ACC112 (cell line): ENCODE measurements around the gene SMARCC1.

Experiments used
- H2AFZ ChIP-seq: fragments of 200-600 bp; sonication (generic); one replicate; pipeline ENCODE4 v1.6.0; 2017; ENCODE audit warnings: antibody characterized with exemption, low read length; ENCODE audit not compliant: unreplicated experiment
- H3K27ac ChIP-seq: fragments of 200-600 bp; sonication (generic); 2 replicates; pipeline ENCODE4 v1.5.1; 2014; ENCODE audit warnings: low read depth, mild to moderate bottlenecking, antibody characterized with exemption, low read length, moderate library complexity
- H3K27me3 ChIP-seq: fragments of 200-600 bp; sonication (generic); 2 replicates; pipeline ENCODE4 v1.6.1; 2014; ENCODE audit warnings: mild to moderate bottlenecking, antibody characterized with exemption, low read length, moderate library complexity, mixed read lengths; ENCODE audit not compliant: insufficient read depth
- H3K36me3 ChIP-seq: fragments of 200-600 bp; sonication (generic); 2 replicates; pipeline ENCODE4 v1.6.1; 2016; ENCODE audit warnings: mild to moderate bottlenecking, antibody characterized with exemption, low read length, moderate library complexity, mixed read lengths; ENCODE audit not compliant: insufficient read depth
- H3K4me1 ChIP-seq: fragments of 200-600 bp; sonication (generic); one replicate; pipeline ENCODE4 v1.6.1; 2016; ENCODE audit warnings: low read length, mixed read lengths; ENCODE audit not compliant: insufficient read depth, unreplicated experiment, control insufficient read depth
- H3K4me3 ChIP-seq: fragments of 200-600 bp; sonication (generic); 2 replicates; pipeline ENCODE4 v1.5.1; 2014; ENCODE audit warnings: mild to moderate bottlenecking, low read depth, low read length
- H3K79me2 ChIP-seq: fragments of 200-600 bp; sonication (generic); one replicate; pipeline ENCODE4 v1.6.0; 2016; ENCODE audit warnings: low read length; ENCODE audit not compliant: control insufficient read depth, unreplicated experiment, insufficient read depth

SMARCC1 gene

DNA sequence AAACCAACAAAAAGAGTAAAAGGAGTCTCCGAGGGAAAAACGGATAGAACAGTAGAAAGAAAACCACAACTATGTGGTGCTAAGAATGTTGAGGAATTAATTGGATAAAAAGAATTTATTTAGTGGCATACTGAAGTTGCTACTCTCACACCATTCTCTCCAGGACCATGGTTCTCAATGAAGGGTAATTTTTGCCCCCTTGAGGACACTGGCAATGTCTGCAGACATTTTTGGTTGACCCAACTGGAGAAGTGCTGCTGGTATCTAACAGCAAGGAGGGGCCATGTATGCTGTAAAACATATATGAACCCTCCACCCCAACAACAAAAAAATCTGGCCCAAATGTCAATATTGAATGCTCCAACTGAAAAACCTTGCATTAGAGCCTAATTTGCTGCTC is 117.2 kb downstream of the SMARCC1 start:
- Histone ChIP-seq H3K36me3 (peaks cover 4% of the 10 kb centered on the region), H3K4me3 (no peak overlapping the region)

DNA sequence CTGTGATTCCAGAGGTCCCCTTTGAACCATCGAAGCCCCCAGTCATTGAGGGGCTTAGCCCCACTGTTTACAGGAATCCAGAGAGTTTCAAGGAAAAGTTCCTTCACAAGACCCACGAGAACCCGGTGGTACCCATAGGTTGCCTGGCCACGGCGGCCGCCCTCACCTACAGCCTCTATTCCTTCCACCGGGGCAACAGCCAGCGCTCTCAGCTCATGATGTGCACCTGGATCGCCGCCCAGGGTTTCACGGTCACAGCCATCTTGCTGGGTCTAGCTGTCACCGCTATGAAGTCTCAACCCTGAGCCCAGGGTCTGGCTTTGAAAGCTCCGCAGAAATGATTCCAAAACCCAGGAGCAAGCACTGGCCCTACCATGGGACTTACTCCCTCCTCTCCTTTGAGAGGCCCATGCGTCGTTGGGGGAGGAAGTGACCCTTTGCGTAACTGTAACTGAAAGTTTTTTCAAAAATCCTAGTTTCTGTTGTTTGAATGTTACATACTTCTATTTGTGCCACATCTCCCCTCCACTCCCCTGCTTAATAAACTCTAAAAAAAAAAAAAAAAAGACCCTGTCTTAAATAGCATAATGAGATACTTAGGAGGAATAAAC is 118.0 kb downstream of the SMARCC1 start:
- no peaks in the 10 kb centered on the region for H3K27me3 ChIP-seq
- H3K36me3 ChIP-seq = peaks cover 8% of the 10 kb centered on the region
- no peak overlapping the region for H3K4me3 ChIP-seq
- no peak overlapping the region for H3K27ac ChIP-seq
- H2AFZ ChIP-seq = no peak overlapping the region
- H3K79me2 ChIP-seq = peaks cover 5% of the 10 kb centered on the region
- peaks cover 11% of the 10 kb centered on the region for H3K4me1 ChIP-seq

More for the DNA sequence above, 117.2 kb downstream of the SMARCC1 start:
- Histone ChIP-seq H3K4me1 (peaks cover 19% of the 10 kb centered on the region), H2AFZ (no peak overlapping the region), H3K27ac (no peak overlapping the region), H3K79me2 (peaks cover under 1% of the 10 kb centered on the region), H3K27me3 (no peaks in the 10 kb centered on the region)

DNA sequence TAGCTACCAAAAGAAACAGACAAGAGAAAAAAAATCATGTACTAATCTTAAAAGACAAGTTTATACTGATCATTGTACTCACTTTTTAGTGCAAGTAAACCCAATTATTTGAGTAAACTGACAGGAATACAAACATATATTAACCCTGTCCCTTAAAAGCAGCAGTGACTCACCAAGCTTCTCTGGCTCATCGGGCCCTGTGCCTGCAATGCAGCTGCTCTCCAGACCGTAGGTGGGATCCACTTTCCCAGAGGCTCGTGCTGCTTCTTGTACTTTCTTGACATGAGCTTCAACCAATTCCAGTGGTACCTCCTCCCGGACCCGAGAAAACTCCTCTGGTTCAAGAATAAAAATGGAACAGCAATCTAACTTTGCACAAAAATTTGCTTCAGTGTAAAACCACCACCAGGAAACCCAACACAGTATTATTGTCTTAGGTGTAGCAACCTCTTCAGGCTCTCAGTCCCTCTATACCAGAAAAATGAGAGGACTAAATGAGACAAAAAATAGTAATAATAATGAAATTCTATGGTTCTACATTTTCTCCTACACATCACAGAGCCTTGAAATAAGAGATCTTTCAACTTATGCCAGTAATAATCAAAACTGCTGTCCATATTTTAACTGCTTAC is 120.5 kb downstream of the SMARCC1 start:
- H3K36me3 ChIP-seq = peaks cover 26% of the 10 kb centered on the region
- H3K4me1 ChIP-seq = peaks cover 11% of the 10 kb centered on the region
- H2AFZ ChIP-seq = no peak overlapping the region
- H3K4me3 ChIP-seq = no peak overlapping the region
- no peaks in the 10 kb centered on the region for H3K27me3 ChIP-seq
- H3K27ac ChIP-seq = no peak overlapping the region
- peaks cover 14% of the 10 kb centered on the region for H3K79me2 ChIP-seq

DNA sequence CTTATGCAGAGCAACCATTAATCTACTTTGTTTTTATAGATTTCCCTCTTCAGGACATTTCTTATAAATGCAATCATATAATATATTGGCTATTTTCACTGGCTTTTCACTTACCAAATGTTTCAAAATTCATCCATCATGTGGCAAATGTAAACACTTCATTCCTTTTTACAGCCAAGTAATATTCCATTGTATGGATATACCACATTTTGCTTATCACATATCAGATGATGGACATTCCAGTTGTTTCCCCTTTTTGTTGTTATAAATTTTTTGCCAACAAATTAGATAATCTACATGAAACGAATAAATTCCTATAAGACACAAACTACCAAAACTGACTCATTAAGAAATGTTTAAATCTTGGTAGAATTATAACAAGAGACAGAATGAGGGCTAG is 123.2 kb downstream of the SMARCC1 start:
- Histone ChIP-seq H3K4me1 (peaks cover 11% of the 10 kb centered on the region), H3K27me3 (no peaks in the 10 kb centered on the region), H3K36me3 (peaks cover 26% of the 10 kb centered on the region), H3K79me2 (peaks cover 16% of the 10 kb centered on the region), H2AFZ (no peak overlapping the region), H3K4me3 (no peak overlapping the region), H3K27ac (no peak overlapping the region)

GRCh38 chr3:47652142-47652541 is 129.6 kb downstream of the SMARCC1 start:
- H3K36me3 ChIP-seq = peaks cover 2% of the 10 kb centered on the region
- H3K4me1 ChIP-seq = no peaks in the 10 kb centered on the region
- H2AFZ ChIP-seq = no peak overlapping the region
- no peak overlapping the region for H3K27ac ChIP-seq
- peaks cover 2% of the 10 kb centered on the region for H3K79me2 ChIP-seq
- H3K4me3 ChIP-seq = no peak overlapping the region
- no peaks in the 10 kb centered on the region for H3K27me3 ChIP-seq

GRCh38 chr3:47650294-47650693 is 131.4 kb downstream of the SMARCC1 start:
- no peaks in the 10 kb centered on the region; the same call in 1 of the 2 replicates for H3K36me3 ChIP-seq
- H2AFZ ChIP-seq = no peak overlapping the region
- no peak overlapping the region for H3K27ac ChIP-seq
- H3K4me1 ChIP-seq = no peaks in the 10 kb centered on the region
- no peak overlapping the region for H3K4me3 ChIP-seq
- H3K79me2 ChIP-seq = peaks cover 2% of the 10 kb centered on the region
- H3K27me3 ChIP-seq = no peaks in the 10 kb centered on the region

DNA sequence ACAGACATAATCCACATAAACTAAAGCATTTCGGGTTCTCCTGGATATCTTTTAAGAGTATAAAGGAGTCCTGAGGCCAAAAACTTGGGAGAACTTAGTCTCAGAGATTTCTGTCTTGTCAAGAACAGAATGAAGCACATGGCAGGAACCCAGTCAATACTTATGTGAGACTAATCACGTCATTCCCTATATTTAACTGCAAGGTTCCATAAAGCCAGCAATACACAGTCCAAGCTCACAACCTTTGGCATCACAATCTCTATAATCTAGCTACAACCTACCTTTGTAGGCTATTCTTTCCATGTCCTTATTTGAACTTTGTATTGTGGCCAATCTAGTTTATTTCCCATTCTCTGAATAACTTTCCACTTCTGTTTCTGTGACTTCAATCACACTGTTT is 134.1 kb downstream of the SMARCC1 start:
- H3K36me3 ChIP-seq = no peaks in the 10 kb centered on the region; the same call in none of the 2 replicates
- H3K4me1 ChIP-seq = no peaks in the 10 kb centered on the region
- no peaks in the 10 kb centered on the region for H3K79me2 ChIP-seq
- H3K4me3 ChIP-seq = no peak overlapping the region
- no peak overlapping the region for H2AFZ ChIP-seq
- H3K27me3 ChIP-seq = no peaks in the 10 kb centered on the region
- H3K27ac ChIP-seq = no peak overlapping the region

DNA sequence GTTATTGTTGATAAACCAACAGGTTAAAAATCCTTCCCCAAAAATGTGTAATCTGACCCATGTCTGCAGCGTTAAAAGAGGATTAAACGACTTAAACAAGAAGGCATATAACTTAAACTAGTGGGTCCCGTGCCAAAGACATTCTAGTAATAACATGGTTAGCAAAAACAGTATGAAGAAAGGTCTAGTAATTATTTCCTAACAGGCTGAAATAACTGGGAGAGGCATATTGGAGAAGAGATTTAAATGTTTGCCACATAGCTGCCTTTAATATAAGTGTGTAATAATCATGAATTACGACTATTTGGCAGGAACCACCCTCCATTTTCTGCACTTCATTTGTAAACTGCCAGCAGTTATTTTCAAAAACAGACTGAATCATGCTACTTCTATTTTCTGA is 135.3 kb downstream of the SMARCC1 start:
- Histone ChIP-seq H2AFZ (no peak overlapping the region), H3K36me3 (no peaks in the 10 kb centered on the region; the same call in none of the 2 replicates), H3K4me3 (no peak overlapping the region), H3K27ac (no peak overlapping the region), H3K79me2 (no peaks in the 10 kb centered on the region), H3K4me1 (no peaks in the 10 kb centered on the region), H3K27me3 (no peaks in the 10 kb centered on the region)

GRCh38 chr3:47645551-47645950 is 136.1 kb downstream of the SMARCC1 start:
- Histone ChIP-seq H2AFZ (no peak overlapping the region), H3K27ac (no peak overlapping the region), H3K27me3 (no peaks in the 10 kb centered on the region), H3K4me1 (no peaks in the 10 kb centered on the region), H3K79me2 (no peaks in the 10 kb centered on the region), H3K36me3 (no peaks in the 10 kb centered on the region; the same call in none of the 2 replicates), H3K4me3 (no peak overlapping the region)

DNA sequence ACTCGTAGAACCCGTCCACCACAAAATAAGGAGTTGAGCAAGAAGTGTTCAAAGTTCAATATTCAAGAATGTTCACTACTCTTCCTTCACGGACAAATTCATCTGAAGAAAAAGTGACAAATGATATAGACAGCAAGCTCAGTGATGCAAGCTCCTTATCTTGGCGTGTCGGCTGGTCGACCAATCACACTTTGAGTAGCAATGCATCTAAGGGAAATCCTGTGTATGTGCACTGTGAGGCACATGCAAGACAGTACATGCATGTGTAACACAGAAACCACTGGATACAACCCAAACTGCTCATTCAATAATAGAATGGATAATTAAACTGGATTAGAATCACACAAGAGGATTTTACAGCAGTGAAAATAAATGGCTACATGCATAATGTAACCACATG is 138.6 kb downstream of the SMARCC1 start:
- no peak overlapping the region for H3K27ac ChIP-seq
- H2AFZ ChIP-seq = no peak overlapping the region
- no peaks in the 10 kb centered on the region for H3K27me3 ChIP-seq
- H3K79me2 ChIP-seq = no peaks in the 10 kb centered on the region
- no peak overlapping the region for H3K4me3 ChIP-seq
- H3K4me1 ChIP-seq = no peaks in the 10 kb centered on the region
- no peaks in the 10 kb centered on the region; the same call in none of the 2 replicates for H3K36me3 ChIP-seq

- Histone ChIP-seq H3K4me1 (no peaks in the 10 kb centered on the region), H3K27me3 (no peaks in the 10 kb centered on the region), H3K79me2 (no peaks in the 10 kb centered on the region), H2AFZ (no peak overlapping the region), H3K36me3 (no peaks in the 10 kb centered on the region; the same call in none of the 2 replicates), H3K4me3 (no peak overlapping the region), H3K27ac (no peak overlapping the region)
Observed at GRCh38 chr3:47641739-47642138, 140.0 kb downstream of the SMARCC1 start.
